RWPE1 (cell line): ENCODE data around the gene RUNX3.

ENCODE experiments used
- CTCF ChIA-PET: fragments of 350-600 bp; sonication (Branson Sonifier 250); formaldehyde crosslinking; extraction: SDS; loops from one replicate; lab custom pipeline; 2021; lab: Yijun Ruan, JAX
- POLR2A ChIA-PET: fragments of 400-600 bp; formaldehyde crosslinking; extraction: SDS; loops from one replicate; lab custom pipeline; 2020; ENCODE audit warnings: antibody characterized with exemption; ENCODE audit not compliant: low non-redundant PET; lab: Yijun Ruan, JAX
- DNase-seq: peaks from one replicate; pipeline ENCODE4 v3.0.0; 2012; ENCODE audit warnings: low spot score
- H3K27ac ChIP-seq: fragments of 450-650 bp; 2 replicates; pipeline ENCODE4 v1.5.1; 2017
- CTCF ChIP-seq: fragments of 450-650 bp; conservative IDR thresholded peaks from 2 replicates; pipeline ENCODE4 v1.5.1; 2017; ENCODE audit warnings: low read depth, mild to moderate bottlenecking

Gene RUNX3

GRCh38 chr1:24902471-24902891 is 27.6 kb downstream of the RUNX3 start:
- TF ChIP-seq CTCF, result no peak
- POLR2A ChIA-PET, result no interaction called here
- CTCF ChIA-PET, result no interaction called here
- H3K27ac ChIP-seq, result no peak overlapping the region
- DNase-seq, result no peak

DNA sequence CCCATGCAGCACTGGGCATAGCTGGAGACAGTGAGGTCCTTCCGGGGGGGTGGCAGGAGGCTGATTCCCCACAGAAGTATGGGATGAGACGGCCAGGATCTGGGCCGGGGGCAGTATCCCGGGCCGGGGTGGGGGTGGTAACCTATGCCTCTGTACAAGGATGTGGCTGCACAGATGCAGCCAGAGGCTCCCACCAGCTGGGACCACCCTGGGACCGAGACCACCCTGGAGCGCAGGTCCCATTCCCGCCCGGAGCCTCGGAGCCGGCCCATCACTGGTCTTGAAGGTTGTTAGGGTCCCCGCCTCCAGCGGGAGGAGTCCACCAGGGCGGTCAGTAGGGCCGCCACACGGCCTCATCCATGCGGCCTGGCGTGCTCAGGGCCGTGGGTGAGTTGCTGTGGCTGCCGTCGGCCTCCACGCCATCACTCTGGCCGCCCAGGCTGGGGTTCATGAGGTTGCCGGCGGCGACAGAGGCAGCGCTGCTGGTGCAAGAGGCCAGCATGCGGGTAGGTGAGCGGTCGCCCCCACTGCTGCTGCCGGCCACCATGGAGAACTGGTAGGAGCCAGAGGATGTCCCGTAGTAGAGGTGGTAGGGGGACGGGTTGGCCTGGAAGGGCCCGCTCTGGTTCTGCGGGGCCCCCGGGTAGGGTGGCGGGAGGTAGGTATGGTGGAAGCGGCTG is 28.1 kb downstream of the RUNX3 start:
- ChIA-PET CTCF (no interaction called here), POLR2A (no interaction called here)
- DNase-seq, result no peak
- H3K27ac ChIP-seq, result no peak overlapping the region
- TF ChIP-seq CTCF, result no peak

- POLR2A ChIA-PET, result interaction anchor here (0.7 kb wide), 1 partner anchor 355 kb away, joined by 5 read pairs; no protein-coding TSS in a partner anchor
- TF ChIP-seq CTCF, result no peak
- no peak for DNase-seq
- H3K27ac ChIP-seq, result no peak overlapping the region
- CTCF ChIA-PET, result interaction anchor here (0.6 kb wide), 1 partner anchor 74 kb away, joined by 6 read pairs; no protein-coding TSS in a partner anchor
Observed at GRCh38 chr1:24900985-24901781, 28.9 kb downstream of the RUNX3 start.

DNA sequence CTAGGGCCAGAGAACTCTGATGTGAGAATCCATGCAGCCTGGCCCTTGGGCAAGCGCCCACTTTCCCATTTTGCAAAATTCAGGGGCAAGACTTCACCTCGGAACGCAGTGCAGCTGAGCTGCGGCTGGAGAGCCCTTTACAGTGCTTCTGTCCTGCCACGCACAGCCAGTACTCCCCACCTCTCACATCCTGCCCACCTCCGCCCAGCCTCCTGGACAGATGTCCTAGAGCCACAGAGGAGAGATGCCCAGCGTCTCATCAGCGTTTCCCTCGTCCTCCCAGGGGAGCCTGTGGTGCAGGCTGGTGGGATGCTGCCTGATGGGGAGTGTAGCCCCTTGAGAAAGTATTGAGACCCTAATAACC is 29.6 kb downstream of the RUNX3 start:
- CTCF ChIA-PET, result interaction anchor here (0.6 kb wide), 1 partner anchor 74 kb away, joined by 6 read pairs; no protein-coding TSS in a partner anchor
- no peak for TF ChIP-seq CTCF
- H3K27ac ChIP-seq, result no peak overlapping the region
- POLR2A ChIA-PET, result no interaction called here
- DNase-seq, result no peak

GRCh38 chr1:24899581-24900485 is 30.2 kb downstream of the RUNX3 start:
- DNase-seq, result no peak
- no peak overlapping the region for H3K27ac ChIP-seq
- TF ChIP-seq CTCF, result no peak
- POLR2A ChIA-PET, result no interaction called here
- CTCF ChIA-PET, result no interaction called here
